ENCODE results near the gene TMEM61.
"Not testable (repeated sequence)": the region's sequence is repeated elsewhere in the genome, so short reads cannot be mapped to it uniquely, and the experiment has no call there.

The TMEM61 gene

DNA sequence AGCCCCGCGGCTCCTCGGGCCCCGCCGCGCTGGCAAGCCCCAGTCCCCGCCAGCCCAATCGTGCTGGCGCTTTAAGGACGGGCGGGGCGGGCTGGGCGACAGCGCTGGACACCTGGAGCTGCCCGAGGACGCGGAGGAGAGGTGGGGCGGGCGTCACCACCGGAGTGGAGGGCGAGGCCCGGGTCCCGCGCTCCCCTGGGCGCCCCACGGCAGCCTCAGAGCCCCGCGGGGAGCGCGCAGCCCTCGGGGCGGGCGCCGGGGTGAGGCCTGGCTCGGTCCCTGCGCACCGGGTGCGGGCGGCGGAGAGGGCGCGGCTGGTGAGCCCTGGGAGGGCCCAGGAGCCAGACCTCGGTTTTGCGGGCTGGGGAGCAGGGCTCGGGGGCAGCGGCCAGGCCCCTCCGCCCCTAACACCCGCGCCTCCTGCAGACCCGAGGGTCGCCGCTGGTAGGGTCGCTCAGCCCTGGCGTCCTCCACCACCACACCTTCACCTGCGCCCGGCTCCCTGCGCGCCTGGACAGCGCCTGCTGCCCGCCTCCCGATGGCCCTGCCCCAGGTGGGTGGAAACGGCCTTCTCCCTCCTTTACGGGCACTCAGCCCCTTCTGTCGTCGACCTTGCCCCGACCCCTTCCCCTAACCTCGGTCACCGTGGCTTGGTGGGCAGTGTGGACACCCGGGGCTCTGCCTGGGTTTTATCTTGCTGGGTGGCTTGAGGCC lies at the start of gene TMEM61:
TSS of gene TMEM61 (plus strand) at position 101 of the 714 bp plus-strand sequence. CDS start at position 539, 438 bp downstream.
- DNase-seq (ENCODE audit: low read depth in 2 of 2), result no peak
- TF ChIP-seq, protein P1, sequence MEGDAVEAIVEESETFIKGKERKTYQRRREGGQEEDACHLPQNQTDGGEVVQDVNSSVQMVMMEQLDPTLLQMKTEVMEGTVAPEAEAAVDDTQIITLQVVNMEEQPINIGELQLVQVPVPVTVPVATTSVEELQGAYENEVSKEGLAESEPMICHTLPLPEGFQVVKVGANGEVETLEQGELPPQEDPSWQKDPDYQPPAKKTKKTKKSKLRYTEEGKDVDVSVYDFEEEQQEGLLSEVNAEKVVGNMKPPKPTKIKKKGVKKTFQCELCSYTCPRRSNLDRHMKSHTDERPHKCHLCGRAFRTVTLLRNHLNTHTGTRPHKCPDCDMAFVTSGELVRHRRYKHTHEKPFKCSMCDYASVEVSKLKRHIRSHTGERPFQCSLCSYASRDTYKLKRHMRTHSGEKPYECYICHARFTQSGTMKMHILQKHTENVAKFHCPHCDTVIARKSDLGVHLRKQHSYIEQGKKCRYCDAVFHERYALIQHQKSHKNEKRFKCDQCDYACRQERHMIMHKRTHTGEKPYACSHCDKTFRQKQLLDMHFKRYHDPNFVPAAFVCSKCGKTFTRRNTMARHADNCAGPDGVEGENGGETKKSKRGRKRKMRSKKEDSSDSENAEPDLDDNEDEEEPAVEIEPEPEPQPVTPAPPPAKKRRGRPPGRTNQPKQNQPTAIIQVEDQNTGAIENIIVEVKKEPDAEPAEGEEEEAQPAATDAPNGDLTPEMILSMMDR (IDR thresholded peaks at IDR 0.05; ENCODE audit: low read depth, low read length), result no peak
- H3K4me3 ChIP-seq (replicated peaks in 1 of 2; ENCODE audit: low read depth in 2 of 2, low read length in 2 of 2), result peak within 1 kb of the TSS; percentile 26 to 35

DNA sequence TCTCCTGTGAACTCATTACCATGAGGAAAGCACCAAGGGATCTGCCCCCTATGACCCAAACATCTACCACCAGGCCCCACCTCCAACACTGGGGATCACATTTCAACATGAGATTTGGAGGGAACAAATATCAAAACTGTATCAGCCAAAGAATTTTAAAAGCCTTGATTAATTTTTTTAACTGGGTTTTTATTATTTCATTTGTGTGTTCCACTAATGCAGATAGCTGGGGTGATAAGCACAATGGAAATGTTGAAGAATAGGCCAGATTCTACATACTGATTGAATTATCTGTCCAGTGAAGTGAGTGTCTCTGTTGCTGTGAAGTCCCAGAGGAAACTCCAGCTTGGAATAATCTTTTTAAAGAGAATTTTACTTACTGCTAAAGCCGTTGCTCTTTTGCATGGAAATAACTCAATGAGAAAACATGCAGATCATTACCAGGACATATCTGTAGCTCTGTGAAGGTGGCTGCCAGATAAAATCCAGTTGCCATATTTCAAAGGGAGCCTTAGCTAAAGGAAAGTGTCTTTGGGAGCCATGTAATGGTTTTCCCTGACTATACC lies 49.1 kb upstream of the TMEM61 start:
- TF ChIP-seq, protein P1 (IDR thresholded peaks at IDR 0.05; ENCODE audit: low read depth, low read length), result no peak
- no peak for DNase-seq (ENCODE audit: low read depth in 2 of 2)

DNA sequence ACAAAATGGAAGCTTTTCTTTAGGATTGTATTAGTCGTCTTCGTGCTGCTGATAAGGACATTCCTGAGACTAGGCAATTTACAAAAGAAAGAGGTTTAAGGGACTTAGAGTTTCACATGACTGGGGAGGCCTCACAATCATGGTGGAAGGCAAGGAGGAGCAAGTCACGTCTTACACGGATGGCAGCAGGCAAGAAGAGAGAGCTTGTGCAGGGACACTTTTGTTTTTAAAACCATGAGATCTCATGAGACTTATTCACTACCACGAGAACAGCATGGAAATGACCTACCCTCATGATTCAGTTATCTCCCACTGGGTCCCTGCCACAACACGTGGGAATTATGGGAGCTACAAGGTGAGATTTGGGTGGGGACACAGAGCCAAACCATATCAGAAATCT lies 46.3 kb upstream of the TMEM61 start:
- DNase-seq (ENCODE audit: low read depth in 2 of 2); H3K4me3 ChIP-seq (replicated peaks in 1 of 2; ENCODE audit: low read depth in 2 of 2, low read length in 2 of 2): not testable (repeated sequence)

More for the DNA sequence above, 49.1 kb upstream of the TMEM61 start:
- H3K4me3 ChIP-seq (replicated peaks in 1 of 2; ENCODE audit: low read depth in 2 of 2, low read length in 2 of 2), result no peak overlapping the region

DNA sequence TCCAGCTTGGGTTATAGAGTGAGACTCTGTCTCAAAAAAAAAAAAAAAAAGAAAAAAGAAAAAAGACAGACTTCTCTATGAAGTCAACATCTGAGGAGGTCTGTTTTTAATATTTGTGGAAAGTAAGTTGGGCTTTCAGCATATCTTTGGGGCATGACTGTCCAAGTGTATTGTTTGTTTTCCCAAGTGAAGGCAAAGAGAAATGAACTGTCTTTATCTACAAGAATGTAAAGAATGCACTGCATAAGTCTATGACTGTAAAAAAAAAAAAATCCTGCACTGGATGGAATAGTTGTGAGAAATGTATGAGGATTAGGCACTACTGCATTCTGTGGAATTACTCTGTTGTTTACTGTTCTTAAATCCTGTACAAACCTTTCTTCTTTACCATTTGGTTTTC lies 45.6 kb upstream of the TMEM61 start:
- DNase-seq (ENCODE audit: low read depth in 2 of 2), result peak; percentile 93 to 95

DNA sequence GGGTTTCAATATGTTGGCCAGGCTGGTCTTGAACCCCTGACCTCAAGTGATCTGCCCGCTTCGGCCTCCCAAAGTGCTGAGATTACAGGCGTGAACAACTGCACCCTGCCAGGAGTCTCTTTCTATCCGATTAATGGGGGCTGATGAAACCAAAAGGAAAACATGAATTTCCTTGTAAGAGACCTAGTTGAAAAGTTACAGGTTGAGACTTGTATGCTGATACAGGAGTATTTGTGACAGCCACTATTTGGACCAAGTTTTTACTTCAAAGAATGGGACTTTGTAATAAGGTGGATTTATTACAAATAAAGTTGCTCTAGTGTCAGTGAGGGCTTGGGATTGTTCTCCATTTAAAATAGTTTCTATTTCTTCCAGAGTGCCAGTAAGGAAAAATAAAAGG lies 43.6 kb upstream of the TMEM61 start:
- no peak overlapping the region for H3K4me3 ChIP-seq (replicated peaks in 1 of 2; ENCODE audit: low read depth in 2 of 2, low read length in 2 of 2)
- no peak for DNase-seq (ENCODE audit: low read depth in 2 of 2)
- TF ChIP-seq, protein P1 (IDR thresholded peaks at IDR 0.05; ENCODE audit: low read depth, low read length), result no peak

More for the DNA sequence above, 45.6 kb upstream of the TMEM61 start:
- no peak overlapping the region for H3K4me3 ChIP-seq (replicated peaks in 1 of 2; ENCODE audit: low read depth in 2 of 2, low read length in 2 of 2)
- TF ChIP-seq, protein P1 (IDR thresholded peaks at IDR 0.05; ENCODE audit: low read depth, low read length), result no peak

DNA sequence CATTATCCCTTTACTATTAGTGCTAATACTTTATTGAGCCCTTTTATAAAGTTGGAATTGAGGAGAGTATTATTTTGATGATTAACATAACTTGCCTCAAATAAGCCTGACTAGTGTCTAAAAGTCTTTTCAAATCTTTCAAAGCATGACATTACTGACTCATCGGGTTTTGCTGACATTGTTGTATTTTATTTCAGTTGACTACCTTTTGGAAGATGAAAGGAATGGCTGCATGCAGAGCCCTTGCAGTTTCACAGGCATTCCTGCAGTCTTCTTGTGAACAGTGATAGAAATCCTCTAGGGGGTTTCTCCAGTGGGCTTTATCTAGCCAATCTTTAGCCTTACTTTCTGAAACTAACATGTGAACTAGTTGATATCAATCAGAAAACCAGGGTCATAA lies 43.0 kb upstream of the TMEM61 start:
- DNase-seq (ENCODE audit: low read depth in 2 of 2), result no peak
- no peak overlapping the region for H3K4me3 ChIP-seq (replicated peaks in 1 of 2; ENCODE audit: low read depth in 2 of 2, low read length in 2 of 2)
- TF ChIP-seq, protein P1 (IDR thresholded peaks at IDR 0.05; ENCODE audit: low read depth, low read length), result no peak

DNA sequence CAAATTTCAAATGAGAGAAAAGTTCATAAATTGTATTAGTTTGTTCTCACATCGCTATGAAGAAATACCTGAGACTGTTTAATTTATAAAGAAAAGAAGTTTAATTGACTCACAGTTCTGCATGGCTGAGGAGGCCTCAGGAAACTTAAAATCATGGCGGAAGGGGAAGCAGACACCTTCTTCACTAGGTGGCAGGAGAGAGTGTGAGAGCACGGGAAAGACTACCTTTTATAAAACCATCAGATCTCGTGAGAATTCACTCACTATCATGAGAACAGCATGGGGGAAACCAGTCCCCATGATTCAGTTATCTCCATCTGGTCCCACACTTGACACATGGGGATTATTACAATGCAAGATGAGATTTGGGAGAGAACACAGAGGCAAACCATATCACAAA lies 41.5 kb upstream of the TMEM61 start:
- DNase-seq (ENCODE audit: low read depth in 2 of 2); H3K4me3 ChIP-seq (replicated peaks in 1 of 2; ENCODE audit: low read depth in 2 of 2, low read length in 2 of 2): not testable (repeated sequence)

DNA sequence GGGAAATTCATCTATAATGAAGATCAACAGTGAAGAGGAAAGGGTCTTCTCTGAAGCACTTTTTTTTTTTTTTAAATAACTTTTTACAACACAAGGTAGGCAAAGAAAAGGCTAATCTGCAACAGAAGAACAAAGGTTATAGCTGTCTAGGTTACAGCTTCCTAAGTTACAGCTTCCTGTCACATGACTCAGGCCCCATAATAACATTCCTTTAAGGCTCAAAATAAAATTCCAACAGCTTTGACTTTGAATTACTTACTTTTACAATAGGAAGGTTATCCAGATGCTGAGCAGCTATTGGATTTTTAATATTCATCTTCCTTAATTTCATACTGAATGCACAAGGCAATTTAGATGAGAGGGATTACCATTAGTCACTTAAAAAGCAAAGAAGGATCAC lies 40.4 kb upstream of the TMEM61 start:
- TF ChIP-seq, protein P1 (IDR thresholded peaks at IDR 0.05; ENCODE audit: low read depth, low read length), result no peak
- peak; percentile 31 to 37 for DNase-seq (ENCODE audit: low read depth in 2 of 2)
- H3K4me3 ChIP-seq (replicated peaks in 1 of 2; ENCODE audit: low read depth in 2 of 2, low read length in 2 of 2), result no peak overlapping the region
